GM23338 (cell line): ENCODE measurements around the gene SDHB. TPM values are rescaled to one million over a fixed set of nuclear protein-coding genes. Genes with fewer than 3 reads are reported as not detected.

Source experiments
- ATAC-seq: fragments of 200-7000 bp; cut with Tn5 transposase; 3 replicates; pipeline ENCODE4 v1.9.1; 2020
- DNase-seq: peaks from one replicate; pipeline ENCODE4 v3.0.0-alpha.2; 2015; ENCODE audit warnings: low spot score
- H2AFZ ChIP-seq: fragments of 200-600 bp; sonication (generic); 2 replicates; pipeline ENCODE4 v1.8.0; 2016; ENCODE audit warnings: antibody characterized with exemption, mild to moderate bottlenecking, moderate library complexity
- H3F3A ChIP-seq: fragments of 200-600 bp; sonication (generic); replicated peaks from 2 replicates; pipeline ENCODE4 v1.8.0; 2017; ENCODE audit warnings: antibody characterized with exemption, mixed run types, low read depth
- H3K27ac ChIP-seq: fragments of 200-600 bp; sonication (generic); 2 replicates; pipeline ENCODE4 v1.6.1; 2016; ENCODE audit warnings: low read depth
- H3K27me3 ChIP-seq: fragments of 200-600 bp; sonication (generic); 2 replicates; pipeline ENCODE4 v1.8.0; 2016; ENCODE audit warnings: mild to moderate bottlenecking, mixed run types, moderate library complexity; ENCODE audit not compliant: insufficient read depth
- H3K36me3 ChIP-seq: fragments of 200-600 bp; sonication (generic); 2 replicates; pipeline ENCODE4 v1.8.0; 2016; ENCODE audit warnings: mild to moderate bottlenecking; ENCODE audit not compliant: insufficient read depth
- H3K4me1 ChIP-seq: fragments of 200-600 bp; sonication (generic); 2 replicates; pipeline ENCODE4 v1.8.0; 2016; ENCODE audit warnings: mild to moderate bottlenecking, moderate library complexity; ENCODE audit not compliant: insufficient read depth
- H3K4me2 ChIP-seq: fragments of 200-600 bp; sonication (generic); 2 replicates; pipeline ENCODE4 v1.7.1; 2017; ENCODE audit warnings: mixed run types
- H3K4me3 ChIP-seq: fragments of 200-600 bp; sonication (generic); 2 replicates; pipeline ENCODE4 v1.6.1; 2016; ENCODE audit warnings: mixed run types
- H3K79me2 ChIP-seq: fragments of 200-600 bp; sonication (generic); replicated peaks from 2 replicates; pipeline ENCODE4 v1.8.0; 2017; ENCODE audit warnings: mild to moderate bottlenecking; ENCODE audit not compliant: insufficient read depth
- H3K9me2 ChIP-seq: fragments of 200-600 bp; sonication (generic); 2 replicates; pipeline ENCODE4 v1.8.0; 2017; ENCODE audit not compliant: insufficient read depth
- H4K20me1 ChIP-seq: fragments of 200-600 bp; sonication (generic); replicated peaks from 2 replicates; pipeline ENCODE4 v1.8.0; 2017; ENCODE audit warnings: mild to moderate bottlenecking; ENCODE audit not compliant: insufficient read depth
- H3K27ac Mint-ChIP-seq: 2 replicates; pipeline ENCODE4 v1.8.0; 2020; ENCODE audit warnings: inconsistent platforms, mild to moderate bottlenecking, moderate library complexity, mixed read lengths
- H3K27me3 Mint-ChIP-seq: 3 replicates; pipeline ENCODE4 v1.8.0; 2022; ENCODE audit warnings: low read depth, mild to moderate bottlenecking, moderate library complexity, mixed read lengths, inconsistent platforms; ENCODE audit not compliant: insufficient read depth, poor library complexity
- H3K36me3 Mint-ChIP-seq: 3 replicates; pipeline ENCODE4 v1.8.0; 2021; ENCODE audit warnings: low read depth, mild to moderate bottlenecking, inconsistent platforms, moderate library complexity, mixed read lengths
- H3K4me1 Mint-ChIP-seq: 3 replicates; pipeline ENCODE4 v1.8.0; 2020; ENCODE audit warnings: mild to moderate bottlenecking, inconsistent platforms, mixed read lengths
- H3K4me3 Mint-ChIP-seq: 3 replicates; pipeline ENCODE4 v1.8.0; 2021; ENCODE audit warnings: moderate library complexity, mild to moderate bottlenecking, inconsistent platforms, mixed read lengths
- H3K9me3 Mint-ChIP-seq: 3 replicates; pipeline ENCODE4 v1.8.0; 2020; ENCODE audit warnings: moderate library complexity, mild to moderate bottlenecking, inconsistent platforms, mixed read lengths
- CREB1 ChIP-seq: fragments of 250-450 bp; sonication (Bioruptor Pico); IDR thresholded peaks from 2 replicates; pipeline ENCODE4 v1.5.0; 2020; ENCODE audit warnings: low read depth, mild to moderate bottlenecking, moderate library complexity
- CTCF ChIP-seq, 2 experiments: fragments of 200-600 bp in 1 of 2; sonication (generic) in 1 of 2; conservative IDR thresholded peaks; 2 replicates each; pipeline versions ENCODE4 v1.5.1 to v1.6.1; 2016 to 2017; ENCODE audit warnings: antibody characterized with exemption in 2 of 2, low read depth in 2 of 2, mild to moderate bottlenecking in 2 of 2, moderate library complexity in 1 of 2
- ETS1 ChIP-seq: IDR thresholded peaks from 2 replicates; pipeline ENCODE4 v1.6.1; 2016; ENCODE audit warnings: antibody characterized with exemption
- EZH2 ChIP-seq: fragments of 200-600 bp; sonication (generic); IDR thresholded peaks from one replicate; pipeline ENCODE4 v1.8.0; 2017; ENCODE audit warnings: antibody characterized with exemption, mild to moderate bottlenecking, low read depth; ENCODE audit not compliant: unreplicated experiment
- JUNB ChIP-seq: IDR thresholded peaks from one replicate; pipeline ENCODE4 v1.6.1; 2016; ENCODE audit warnings: antibody characterized with exemption; ENCODE audit not compliant: unreplicated experiment
- NANOG ChIP-seq: IDR thresholded peaks from 2 replicates; pipeline ENCODE4 v1.6.1; 2016; ENCODE audit warnings: antibody characterized with exemption, borderline replicate concordance
- POLR2AphosphoS5 ChIP-seq: IDR thresholded peaks from 2 replicates; pipeline ENCODE4 v1.6.1; 2016; ENCODE audit warnings: antibody characterized with exemption, low read depth
- REST ChIP-seq: IDR thresholded peaks from one replicate; pipeline ENCODE4 v1.6.1; 2018; ENCODE audit warnings: antibody characterized with exemption; ENCODE audit not compliant: unreplicated experiment
- STAT1 ChIP-seq: IDR thresholded peaks from one replicate; pipeline ENCODE4 v1.6.1; 2016; ENCODE audit warnings: antibody characterized with exemption; ENCODE audit not compliant: unreplicated experiment
- ZNF114 ChIP-seq: fragments of 250-450 bp; sonication (Bioruptor Pico); IDR thresholded peaks from 2 replicates; pipeline ENCODE4 v1.5.0; 2020; ENCODE audit warnings: mild to moderate bottlenecking, moderate library complexity
- ZNF331 ChIP-seq: fragments of 250-450 bp; sonication (Bioruptor Pico); IDR thresholded peaks from 2 replicates; pipeline ENCODE4 v1.5.0; 2020; ENCODE audit warnings: low read depth, mild to moderate bottlenecking, moderate library complexity
- ZNF462 ChIP-seq: fragments of 250-450 bp; sonication (Bioruptor Pico); IDR thresholded peaks from 2 replicates; pipeline ENCODE4 v1.5.0; 2020; ENCODE audit warnings: mild to moderate bottlenecking, moderate library complexity
- polyA plus RNA-seq: library from polyadenylated mRNA; unstranded; fragments of >200 nt; fragmentation: Nextera tagmentation; extraction: Ambion mirVana; gene quantifications from 2 replicates; pipeline ENCODE4 v1.2.1, GENCODE V29; 2016
- total RNA-seq: library from RNA; depleted of rRNA; stranded (reverse); fragments of >200 nt; shearing (Covaris generic); gene quantifications from 2 replicates; pipeline ENCODE4 v1.2.3, GENCODE V29; 2014

Gene SDHB
- total and polyA plus RNA-seq, 2 experiments from 2014 or later, result 72.8 to 112 TPM

GRCh38 chr1:17067069-17067426, 13.2 kb upstream of the SDHB start (continued):
- no peak for TF ChIP-seq ZNF462 (CRISPR knock-in tag)
- no peak for TF ChIP-seq STAT1
- no peak for TF ChIP-seq CREB1 (CRISPR knock-in tag)

GRCh38 chr1:17066361-17067068, 12.7 kb upstream of the SDHB start:
- no peak overlapping the region for H3K4me3 ChIP-seq
- H3K27ac Mint-ChIP-seq, result no peak overlapping the region
- H3K27me3 Mint-ChIP-seq, result peaks cover 6% of the 10 kb centered on the region
- no peak overlapping the region for H3K27ac ChIP-seq
- H3K4me1 Mint-ChIP-seq, result peaks cover 6% of the 10 kb centered on the region
- no peaks in the 10 kb centered on the region for H3K27me3 ChIP-seq
- no peak overlapping the region for H2AFZ ChIP-seq
- no peak overlapping the region for H3K4me3 Mint-ChIP-seq
- no peak overlapping the region for H3K4me2 ChIP-seq
- no peaks in the 10 kb centered on the region for H3K79me2 ChIP-seq
- no peaks in the 10 kb centered on the region for H4K20me1 ChIP-seq
- H3K4me1 ChIP-seq, result peaks cover 19% of the 10 kb centered on the region; the same call in 1 of the 2 replicates
- H3K36me3 ChIP-seq, result no peaks in the 10 kb centered on the region; the same call in 1 of the 2 replicates
- no peaks in the 10 kb centered on the region for H3K9me2 ChIP-seq
- no peaks in the 10 kb centered on the region for H3F3A ChIP-seq
- no peak for ATAC-seq
- H3K9me3 Mint-ChIP-seq, result peaks cover 3% of the 10 kb centered on the region; the same call in 1 of the 3 replicates
- H3K36me3 Mint-ChIP-seq, result 0 out of 3 replicates have a peak, but pooled peaks cover 2% of the 10 kb centered on the region
- DNase-seq, result no peak
- TF ChIP-seq ZNF114 (no peak), POLR2AphosphoS5 (no peak), REST (no peak), NANOG (no peak), JUNB (no peak), CREB1 (CRISPR knock-in tag) (no peak), STAT1 (no peak), ZNF331 (CRISPR knock-in tag) (no peak), EZH2 (no peak), CTCF (conservative IDR thresholded peaks at IDR 0.05; ENCODE audit: low read depth in 2 of 2) (no peak), ETS1 (no peak)
